Nephron progenitor cell (in vitro differentiated cells): ENCODE results near the gene CHAMP1.
A peak's percentile ranks its signal among the peaks of the same experiment; 100 is the strongest.
"Not testable (repeated sequence)": the region's sequence is repeated elsewhere in the genome, so short reads cannot be mapped to it uniquely, and the experiment has no call there.

Experiments
- DNase-seq: peaks from one replicate; pipeline ENCODE4 v3.0.0; 2021
- H3K27ac Mint-ChIP-seq: 2 replicates; pipeline ENCODE4 v1.8.0; 2021; ENCODE audit warnings: mild to moderate bottlenecking, moderate library complexity, mixed read lengths
- H3K27me3 Mint-ChIP-seq: 2 replicates; pipeline ENCODE4 v1.8.0; 2021; ENCODE audit warnings: mild to moderate bottlenecking, low read depth, mixed read lengths; ENCODE audit not compliant: poor library complexity
- H3K36me3 Mint-ChIP-seq: 2 replicates; pipeline ENCODE4 v1.8.0; 2021; ENCODE audit warnings: low read depth, mixed read lengths
- H3K4me1 Mint-ChIP-seq: 2 replicates; pipeline ENCODE4 v1.8.0; 2021; ENCODE audit warnings: mixed read lengths
- H3K4me3 Mint-ChIP-seq: 2 replicates; pipeline ENCODE4 v1.8.0; 2021; ENCODE audit warnings: mild to moderate bottlenecking, moderate library complexity, mixed read lengths
- H3K9me3 Mint-ChIP-seq: 2 replicates; pipeline ENCODE4 v1.8.0; 2021; ENCODE audit warnings: mild to moderate bottlenecking, moderate library complexity, mixed read lengths
- CTCF ChIP-seq: fragments of 200-600 bp; sonication (generic); IDR thresholded peaks from 2 replicates; pipeline ENCODE4 v1.5.0; 2021; ENCODE audit warnings: antibody characterized with exemption

CHAMP1 gene

GRCh38 chr13:114339857-114340534 is 25.7 kb downstream of the CHAMP1 start:
- Mint-ChIP-seq H3K27me3 (peaks cover 8% of the 10 kb centered on the region), H3K27ac (no peak overlapping the region), H3K9me3 (no peaks in the 10 kb centered on the region), H3K4me3 (no peak overlapping the region), H3K4me1 (peaks cover 22% of the 10 kb centered on the region), H3K36me3 (no peaks in the 10 kb centered on the region)
- DNase-seq, result no peak
- TF ChIP-seq CTCF, result peak; percentile 34

- Mint-ChIP-seq H3K27me3 (peaks cover 3% of the 10 kb centered on the region), H3K27ac (peak overlapping the region; percentile 76), H3K36me3 (no peaks in the 10 kb centered on the region), H3K4me3 (no peak overlapping the region), H3K9me3 (no peaks in the 10 kb centered on the region), H3K4me1 (peaks cover 22% of the 10 kb centered on the region)
- no peak for DNase-seq
- TF ChIP-seq CTCF, result no peak
Measured at GRCh38 chr13:114341003-114341777, 26.9 kb downstream of the CHAMP1 start.

GRCh38 chr13:114347256-114347655 is 33.0 kb downstream of the CHAMP1 start:
- H3K4me1 Mint-ChIP-seq, DNase-seq, H3K27ac Mint-ChIP-seq, H3K36me3 Mint-ChIP-seq, H3K4me3 Mint-ChIP-seq, H3K9me3 Mint-ChIP-seq: not testable (repeated sequence)
- H3K27me3 Mint-ChIP-seq, result peaks cover 23% of the 10 kb centered on the region

- not testable (repeated sequence) for H3K9me3 Mint-ChIP-seq
- DNase-seq, result peak; percentile 35
- peak; percentile 37 for TF ChIP-seq CTCF
Measured at GRCh38 chr13:114352763-114353162, 38.5 kb downstream of the CHAMP1 start.

GRCh38 chr13:114353382-114353781 is 39.1 kb downstream of the CHAMP1 start:
- not testable (repeated sequence) for H3K9me3 Mint-ChIP-seq, DNase-seq, H3K4me3 Mint-ChIP-seq, H3K4me1 Mint-ChIP-seq, H3K36me3 Mint-ChIP-seq, H3K27ac Mint-ChIP-seq
- H3K27me3 Mint-ChIP-seq, result peaks cover 20% of the 10 kb centered on the region

More at GRCh38 chr13:114352763-114353162, 38.5 kb downstream of the CHAMP1 start:
- H3K4me1 Mint-ChIP-seq, H3K4me3 Mint-ChIP-seq, H3K36me3 Mint-ChIP-seq, H3K27ac Mint-ChIP-seq: not testable (repeated sequence)
- H3K27me3 Mint-ChIP-seq, result peaks cover 23% of the 10 kb centered on the region
